Mesendoderm (in vitro differentiated cells): ENCODE measurements around the gene SNIP1. TPM values are rescaled to one million over a fixed set of nuclear protein-coding genes. Genes with fewer than 3 reads are reported as not detected.

Source experiments
- DNase-seq: peaks from one replicate; pipeline ENCODE4 v3.0.0; 2013
- H2AK5ac ChIP-seq: 2 replicates; pipeline ENCODE4 v1.6.1; 2013; ENCODE audit warnings: low read length, inconsistent platforms
- H2BK120ac ChIP-seq: 2 replicates; pipeline ENCODE4 v1.6.1; 2013; ENCODE audit warnings: low read depth, mild to moderate bottlenecking, low read length, moderate library complexity, mixed read lengths
- H2BK15ac ChIP-seq: replicated peaks from 2 replicates; pipeline ENCODE4 v1.6.1; 2013; ENCODE audit warnings: low read depth, mild to moderate bottlenecking, moderate library complexity
- H2BK5ac ChIP-seq: 2 replicates; pipeline ENCODE4 v1.6.1; 2013; ENCODE audit warnings: low read length, inconsistent platforms
- H3K18ac ChIP-seq: 2 replicates; pipeline ENCODE4 v1.6.1; 2013; ENCODE audit warnings: mild to moderate bottlenecking, low read length, mixed read lengths
- H3K23ac ChIP-seq: one replicate; pipeline ENCODE4 v1.6.1; 2013; ENCODE audit warnings: low read length
- H3K27ac ChIP-seq: 2 replicates; pipeline ENCODE4 v1.5.1; 2013; ENCODE audit warnings: low read depth, mild to moderate bottlenecking, inconsistent platforms, low read length, moderate library complexity
- H3K27me3 ChIP-seq: 2 replicates; pipeline ENCODE4 v1.6.1; 2013; ENCODE audit warnings: low read length, control low read depth, mild to moderate bottlenecking, inconsistent platforms; ENCODE audit not compliant: insufficient read depth, poor library complexity
- H3K36me3 ChIP-seq: 2 replicates; pipeline ENCODE4 v1.6.1; 2013; ENCODE audit warnings: low read length, inconsistent platforms; ENCODE audit not compliant: control insufficient read depth, insufficient read depth
- H3K4ac ChIP-seq: one replicate; pipeline ENCODE4 v1.6.1; 2013; ENCODE audit warnings: low read depth, mild to moderate bottlenecking, low read length, moderate library complexity
- H3K4me1 ChIP-seq: 2 replicates; pipeline ENCODE4 v1.6.1; 2013; ENCODE audit warnings: low read depth, low read length, inconsistent platforms; ENCODE audit not compliant: control insufficient read depth
- H3K4me2 ChIP-seq: 2 replicates; pipeline ENCODE4 v1.6.1; 2013; ENCODE audit warnings: low read length
- H3K4me3 ChIP-seq: 2 replicates; pipeline ENCODE4 v1.5.1; 2013; ENCODE audit warnings: mild to moderate bottlenecking, low read length
- H3K56ac ChIP-seq: one replicate; pipeline ENCODE4 v1.6.1; 2013; ENCODE audit warnings: low read length
- H3K79me1 ChIP-seq: 2 replicates; pipeline ENCODE4 v1.6.1; 2013; ENCODE audit warnings: low read length, inconsistent platforms
- H3K79me2 ChIP-seq: 2 replicates; pipeline ENCODE4 v1.6.1; 2013; ENCODE audit warnings: mild to moderate bottlenecking, low read length; ENCODE audit not compliant: control insufficient read depth, insufficient read depth
- H3K9ac ChIP-seq: 2 replicates; pipeline ENCODE4 v1.6.1; 2013; ENCODE audit warnings: low read length, inconsistent platforms
- H4K5ac ChIP-seq: one replicate; pipeline ENCODE4 v1.6.1; 2013; ENCODE audit warnings: low read length
- H4K8ac ChIP-seq: one replicate; pipeline ENCODE4 v1.6.1; 2013; ENCODE audit warnings: low read depth, mild to moderate bottlenecking, control low read depth, low read length, moderate library complexity
- WGBS: extraction: QIAGEN DNeasy Blood & Tissue Kit; methylation state at CpG from one replicate; pipeline ENCODE4 v1.1.7; 2013; ENCODE audit warnings: low lambda C conversion rate, missing lambda C conversion rate; ENCODE audit not compliant: insufficient coverage; ENCODE audit errors: extremely low coverage; 5-methylcytosine and 5-hydroxymethylcytosine counted together
- polyA plus RNA-seq, 2 experiments: library from polyadenylated mRNA; stranded (reverse); fragments of 200-250 nt; gene quantifications; one replicate each; pipeline ENCODE4 v1.2.3, GENCODE V29; 2013

Gene SNIP1, protein sequence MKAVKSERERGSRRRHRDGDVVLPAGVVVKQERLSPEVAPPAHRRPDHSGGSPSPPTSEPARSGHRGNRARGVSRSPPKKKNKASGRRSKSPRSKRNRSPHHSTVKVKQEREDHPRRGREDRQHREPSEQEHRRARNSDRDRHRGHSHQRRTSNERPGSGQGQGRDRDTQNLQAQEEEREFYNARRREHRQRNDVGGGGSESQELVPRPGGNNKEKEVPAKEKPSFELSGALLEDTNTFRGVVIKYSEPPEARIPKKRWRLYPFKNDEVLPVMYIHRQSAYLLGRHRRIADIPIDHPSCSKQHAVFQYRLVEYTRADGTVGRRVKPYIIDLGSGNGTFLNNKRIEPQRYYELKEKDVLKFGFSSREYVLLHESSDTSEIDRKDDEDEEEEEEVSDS
- polyA plus RNA-seq (2013, experiment 1 of 2), result 5.2 TPM
- polyA plus RNA-seq (2013, experiment 2 of 2), result 5.1 TPM

DNA sequence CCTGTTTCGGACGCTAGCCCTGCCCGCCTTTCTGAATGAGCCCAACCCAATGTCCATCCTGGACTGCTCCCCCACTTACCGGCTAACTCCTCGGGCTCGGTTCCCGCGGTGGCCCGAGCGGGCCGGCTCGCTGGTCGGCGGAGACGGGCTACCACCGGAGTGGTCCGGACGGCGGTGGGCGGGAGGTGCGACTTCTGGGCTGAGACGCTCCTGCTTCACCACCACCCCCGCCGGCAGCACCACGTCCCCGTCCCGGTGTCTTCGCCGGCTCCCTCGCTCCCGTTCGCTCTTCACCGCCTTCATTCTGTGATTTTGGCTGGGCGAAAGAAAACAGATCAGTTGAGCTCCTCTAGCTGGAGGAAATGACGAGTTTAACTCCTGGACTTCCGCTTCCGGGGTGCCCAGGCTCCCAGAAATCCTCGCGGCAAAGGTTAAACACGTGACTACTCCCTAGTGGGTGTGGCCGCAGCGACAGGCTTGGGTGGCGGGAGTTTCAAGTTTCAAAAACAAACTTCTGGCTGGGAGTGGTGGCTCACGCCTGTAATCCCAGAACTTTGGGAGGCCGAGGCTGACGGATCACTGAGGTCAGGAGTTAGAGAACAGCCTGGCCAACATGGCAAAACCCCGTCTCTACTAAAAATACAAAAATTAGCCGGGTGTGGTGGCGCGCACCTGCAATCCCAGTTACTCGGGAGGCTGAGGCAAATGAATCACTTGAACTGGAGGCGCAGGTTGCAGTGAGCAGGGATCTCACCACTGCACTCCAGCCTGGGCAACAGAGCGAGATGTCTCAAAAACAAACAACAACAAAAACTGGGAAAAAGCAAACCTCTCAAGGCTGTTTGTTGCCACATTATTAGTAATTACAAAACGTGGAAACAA, at the start of gene SNIP1:
Gene SNIP1 (minus strand): TSS at position 367 of the 882 bp plus-strand sequence. CDS start 64 bp downstream, at position 303.
- Histone ChIP-seq H3K4me3 (peak within 1 kb of the TSS; percentile 97), H3K4me1 (peaks cover 4% of the 10 kb centered on the region)
- peak; percentile 97 for DNase-seq

DNA sequence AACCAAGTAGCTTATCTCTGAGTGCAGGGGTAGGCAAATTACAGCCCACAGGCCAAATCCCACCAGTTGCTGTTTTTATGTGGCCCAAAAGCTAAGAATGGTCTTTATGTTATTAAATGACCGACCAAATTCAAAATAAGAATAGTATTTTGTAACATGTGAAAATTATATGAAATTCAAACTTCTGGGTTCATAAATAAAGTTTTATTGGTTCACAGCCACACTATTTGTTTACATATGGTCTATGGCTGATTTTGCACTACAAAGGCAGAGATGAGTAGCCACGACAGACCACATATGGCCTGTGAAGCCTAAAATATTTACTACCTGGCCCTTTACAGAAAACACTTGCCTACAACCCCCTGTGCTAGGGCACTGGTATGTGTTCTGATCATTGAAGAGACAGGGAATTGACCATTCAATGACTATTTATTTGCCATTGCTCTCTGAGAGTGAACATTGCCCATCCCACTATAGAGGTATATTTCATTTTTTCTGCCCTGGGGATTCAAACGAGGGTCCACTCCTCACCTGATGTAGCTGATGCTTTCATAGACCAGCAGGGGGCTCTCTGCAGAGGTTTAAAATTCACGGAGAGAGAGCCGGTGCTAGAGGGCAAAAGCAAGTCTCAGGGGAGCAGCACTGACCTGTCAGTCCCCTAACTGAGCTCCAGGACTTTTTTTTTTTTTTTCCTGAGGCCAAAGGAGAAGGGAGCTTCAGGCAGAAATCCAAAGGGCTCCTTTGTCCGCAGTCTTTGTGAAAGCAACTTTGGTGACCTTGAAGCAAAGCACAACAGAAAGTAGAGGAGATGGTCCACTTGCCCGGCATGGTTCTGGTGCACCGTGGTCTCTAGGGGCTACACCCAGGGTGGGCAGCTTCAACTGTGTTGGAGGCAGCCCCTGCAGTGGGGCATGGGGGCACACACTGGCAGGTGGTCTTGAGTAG, 48.9 kb upstream of the SNIP1 start:
- Histone ChIP-seq H3K23ac (no peak overlapping the region), H3K27ac (no peak overlapping the region), H3K4me1 (no peaks in the 10 kb centered on the region), H3K4me2 (no peak overlapping the region), H3K9ac (no peak overlapping the region), H2BK5ac (no peak overlapping the region), H2AK5ac (no peak overlapping the region), H3K79me1 (no peaks in the 10 kb centered on the region), H3K4me3 (no peak overlapping the region), H4K5ac (no peak overlapping the region), H3K56ac (no peak overlapping the region), H3K79me2 (no peaks in the 10 kb centered on the region), H2BK15ac (no peak overlapping the region), H3K18ac (no peak overlapping the region), H3K4ac (no peak overlapping the region), H2BK120ac (no peak overlapping the region), H3K36me3 (no peaks in the 10 kb centered on the region), H3K27me3 (no peaks in the 10 kb centered on the region), H4K8ac (no peak overlapping the region)
- DNase-seq, result peak; percentile 75
- no CpG with 5 or more reads among the region's 8 CpGs for WGBS

More for the DNA sequence above, at the start of gene SNIP1:
- H3K79me1 ChIP-seq, result peaks cover 13% of the 10 kb centered on the region
- peak within 1 kb of the TSS; percentile 86 for H3K4me2 ChIP-seq
- no peak within 1 kb of the TSS for H4K8ac ChIP-seq
- no peaks in the 10 kb centered on the region for H3K27me3 ChIP-seq
- H3K36me3 ChIP-seq, result no peaks in the 10 kb centered on the region
- H3K18ac ChIP-seq, result no peak within 1 kb of the TSS
- H3K4ac ChIP-seq, result no peak within 1 kb of the TSS
- no peak within 1 kb of the TSS for H3K27ac ChIP-seq
- no peak within 1 kb of the TSS for H2BK120ac ChIP-seq
- H3K56ac ChIP-seq, result peak within 1 kb of the TSS; percentile 83
- peaks cover 15% of the 10 kb centered on the region for H3K79me2 ChIP-seq
- no peak within 1 kb of the TSS for H2AK5ac ChIP-seq
- peak within 1 kb of the TSS; percentile 20 for H3K23ac ChIP-seq
- H2BK15ac ChIP-seq, result no peak within 1 kb of the TSS
- H3K9ac ChIP-seq, result peak within 1 kb of the TSS; percentile 72
- H2BK5ac ChIP-seq, result no peak within 1 kb of the TSS
- no peak within 1 kb of the TSS for H4K5ac ChIP-seq
- no CpG with 5 or more reads among the region's 54 CpGs for WGBS

DNA sequence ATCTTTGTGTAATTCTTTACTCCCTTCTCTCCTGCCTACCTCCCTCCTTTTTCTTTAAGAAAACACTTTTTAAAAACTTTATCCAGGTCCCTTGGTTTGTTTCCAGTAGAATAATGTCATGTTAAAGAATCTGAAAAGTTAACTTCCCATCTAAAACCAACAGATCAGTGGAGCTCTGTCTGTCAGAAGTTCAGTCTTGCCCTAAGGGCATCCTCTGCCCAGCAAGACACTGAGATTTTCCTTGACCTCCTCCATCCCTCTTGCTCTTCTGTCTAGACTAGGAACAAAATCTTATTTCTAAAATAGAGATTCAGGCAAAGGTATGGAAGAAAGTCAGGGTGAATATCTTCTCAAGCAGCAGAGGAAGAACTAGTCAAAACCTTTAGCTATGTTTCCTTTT, 47.3 kb upstream of the SNIP1 start:
- Histone ChIP-seq H3K4me2 (no peak overlapping the region), H2BK120ac (no peak overlapping the region), H3K27me3 (no peaks in the 10 kb centered on the region), H3K4ac (no peak overlapping the region), H2BK5ac (no peak overlapping the region), H2BK15ac (no peak overlapping the region), H3K18ac (no peak overlapping the region), H3K79me1 (no peaks in the 10 kb centered on the region), H3K36me3 (no peaks in the 10 kb centered on the region), H3K79me2 (no peaks in the 10 kb centered on the region), H3K9ac (no peak overlapping the region), H4K5ac (no peak overlapping the region), H3K4me1 (no peaks in the 10 kb centered on the region), H3K4me3 (no peak overlapping the region), H2AK5ac (no peak overlapping the region), H4K8ac (no peak overlapping the region), H3K23ac (no peak overlapping the region), H3K56ac (no peak overlapping the region), H3K27ac (no peak overlapping the region)
- DNase-seq, result no peak

DNA sequence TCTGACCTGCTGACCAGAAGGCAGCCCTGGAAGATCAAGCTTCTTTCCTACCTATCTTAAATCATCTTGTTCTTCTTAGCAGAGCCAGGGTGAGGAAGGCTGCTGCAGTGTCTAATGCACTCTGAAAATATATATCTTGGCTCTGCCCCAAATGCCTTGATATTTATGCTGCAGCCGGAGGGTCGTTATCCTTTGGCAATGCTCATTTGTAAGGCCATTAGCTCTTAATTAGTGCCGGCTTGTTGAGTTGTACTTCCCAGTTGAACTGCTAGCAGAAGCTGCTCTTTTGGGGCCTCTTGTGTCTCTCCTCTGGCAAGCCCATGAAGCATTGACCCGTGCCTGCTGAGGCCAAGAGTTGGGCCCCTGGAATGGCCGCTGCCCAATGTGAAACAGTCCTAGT, 45.8 kb upstream of the SNIP1 start:
- no peaks in the 10 kb centered on the region for H3K27me3 ChIP-seq
- H3K23ac ChIP-seq, result no peak overlapping the region
- no peak overlapping the region for H3K4me2 ChIP-seq
- no peak overlapping the region for H2BK120ac ChIP-seq
- no CpG with 5 or more reads among the region's 5 CpGs for WGBS
- no peak overlapping the region for H3K18ac ChIP-seq
- H2BK15ac ChIP-seq, result no peak overlapping the region
- no peak overlapping the region for H4K5ac ChIP-seq
- H3K79me2 ChIP-seq, result peaks cover 8% of the 10 kb centered on the region
- H3K36me3 ChIP-seq, result no peaks in the 10 kb centered on the region
- H3K4me1 ChIP-seq, result no peaks in the 10 kb centered on the region
- no peak overlapping the region for H2BK5ac ChIP-seq
- no peak overlapping the region for H3K4me3 ChIP-seq
- H3K9ac ChIP-seq, result no peak overlapping the region
- no peaks in the 10 kb centered on the region for H3K79me1 ChIP-seq
- H3K27ac ChIP-seq, result no peak overlapping the region
- no peak overlapping the region for H2AK5ac ChIP-seq
- no peak overlapping the region for H3K4ac ChIP-seq
- H4K8ac ChIP-seq, result no peak overlapping the region
- no peak overlapping the region for H3K56ac ChIP-seq
- no peak for DNase-seq

DNA sequence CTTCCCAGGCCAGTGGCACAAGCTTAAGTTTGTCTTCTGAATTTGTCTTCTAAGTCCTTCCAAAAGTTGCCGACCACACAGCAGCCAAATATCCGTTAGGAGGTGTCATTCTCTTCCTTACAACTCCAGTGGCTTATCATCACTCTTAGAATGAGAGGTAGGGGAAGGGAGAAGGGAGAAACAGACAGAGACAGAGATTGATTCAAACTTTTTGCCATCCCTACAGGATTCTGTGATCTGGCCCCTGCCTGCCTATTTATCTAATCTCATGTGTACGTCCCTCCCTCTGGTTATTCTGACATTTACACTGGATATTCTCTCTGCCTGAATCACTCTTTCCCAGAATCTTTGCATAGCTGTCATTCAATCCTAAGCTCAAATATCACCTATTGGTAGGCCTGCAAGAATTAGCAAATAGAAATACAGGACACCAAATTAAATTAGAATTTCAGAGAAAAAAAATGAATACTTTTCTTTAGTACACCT, 42.1 kb upstream of the SNIP1 start:
- H2BK5ac ChIP-seq, result no peak overlapping the region
- peaks cover 2% of the 10 kb centered on the region for H3K4me1 ChIP-seq
- no peak overlapping the region for H3K56ac ChIP-seq
- no peak overlapping the region for H3K23ac ChIP-seq
- H4K8ac ChIP-seq, result no peak overlapping the region
- no peak overlapping the region for H2BK15ac ChIP-seq
- DNase-seq, result no peak
- no peaks in the 10 kb centered on the region for H3K36me3 ChIP-seq
- no peak overlapping the region for H4K5ac ChIP-seq
- H3K4me3 ChIP-seq, result no peak overlapping the region
- H2AK5ac ChIP-seq, result no peak overlapping the region
- H3K9ac ChIP-seq, result peak overlapping the region; percentile 2
- no peak overlapping the region for H3K18ac ChIP-seq
- no peak overlapping the region for H3K27ac ChIP-seq
- H3K79me2 ChIP-seq, result peaks cover 29% of the 10 kb centered on the region
- H3K79me1 ChIP-seq, result peaks cover 7% of the 10 kb centered on the region
- peak overlapping the region; percentile 55 for H3K4me2 ChIP-seq
- no peak overlapping the region for H3K4ac ChIP-seq
- H2BK120ac ChIP-seq, result no peak overlapping the region
- WGBS, result no CpG with 5 or more reads among the region's 3 CpGs
- no peaks in the 10 kb centered on the region for H3K27me3 ChIP-seq
